ENCODE data around the gene TRAPPC13. TPM values are rescaled to one million over a fixed set of nuclear protein-coding genes. Genes with fewer than 3 reads are reported as not detected.
"Not testable (repeated sequence)": the region's sequence is repeated elsewhere in the genome, so short reads cannot be mapped to it uniquely, and the experiment has no call there.

The TRAPPC13 gene
- 21.3 TPM for polyA plus RNA-seq (2013, experiment 1 of 2)
- 18.4 TPM for polyA plus RNA-seq (2013, experiment 2 of 2)

- Histone ChIP-seq H3K36me3 (ENCODE audit: control insufficient read depth, insufficient read depth, low read length) (peaks cover 13% of the 10 kb centered on the region), H3K4me1 (ENCODE audit: control insufficient read depth, insufficient read depth, low read length, poor library complexity, severe bottlenecking) (no peaks in the 10 kb centered on the region), H3K4me3 (ENCODE audit: extremely low read depth, insufficient read depth, low read length, poor library complexity, severe bottlenecking) (peak within 1 kb of the TSS; percentile 80), H3K27ac (ENCODE audit: low read depth, low read length, severe bottlenecking) (peak within 1 kb of the TSS; percentile 81), H3K9me3 (ENCODE audit: control insufficient read depth, low read length) (no peaks in the 10 kb centered on the region)
- WGBS, 2 experiments (ENCODE audit: insufficient coverage in 2 of 2), result 0 to 1% methylated on average over 21 to 26 of the region's 36 CpGs
Observed at GRCh38 chr5:65624571-65625555, at the start of gene TRAPPC13, which contains the start of gene SHLD3. Gene TRAPPC13 (plus strand): TSS chr5:65625027. CDS start chr5:65625061, 34 bp downstream. Gene SHLD3 (plus strand): TSS chr5:65625027. CDS start chr5:65629588, 4,561 bp downstream.

DNA sequence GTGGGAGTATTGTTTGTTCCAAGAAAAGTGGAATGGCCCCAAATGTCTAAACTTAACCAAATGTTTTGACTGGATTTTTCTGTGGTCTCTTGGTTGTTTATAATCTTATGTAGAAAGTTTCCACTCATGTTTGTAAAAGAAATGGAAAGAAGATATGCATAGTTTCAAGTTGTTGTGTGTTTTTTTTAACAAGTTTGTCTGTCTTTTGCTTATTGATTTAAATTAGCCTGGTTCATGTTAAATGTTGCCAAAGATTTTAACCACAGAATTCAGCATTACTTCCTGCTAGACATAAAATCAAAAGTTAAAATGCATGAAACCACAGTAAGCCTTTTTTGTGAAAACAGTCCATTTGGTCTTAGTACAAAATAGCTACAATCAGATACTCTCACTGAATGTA is 47.7 kb upstream of the TRAPPC13 start:
- Histone ChIP-seq H3K4me1 (ENCODE audit: control insufficient read depth, insufficient read depth, low read length, poor library complexity, severe bottlenecking) (no peaks in the 10 kb centered on the region), H3K4me3 (ENCODE audit: extremely low read depth, insufficient read depth, low read length, poor library complexity, severe bottlenecking) (no peak overlapping the region), H3K9me3 (ENCODE audit: control insufficient read depth, low read length) (no peaks in the 10 kb centered on the region), H3K36me3 (ENCODE audit: control insufficient read depth, insufficient read depth, low read length) (peaks cover 44% of the 10 kb centered on the region), H3K27ac (ENCODE audit: low read depth, low read length, severe bottlenecking) (no peak overlapping the region)

DNA sequence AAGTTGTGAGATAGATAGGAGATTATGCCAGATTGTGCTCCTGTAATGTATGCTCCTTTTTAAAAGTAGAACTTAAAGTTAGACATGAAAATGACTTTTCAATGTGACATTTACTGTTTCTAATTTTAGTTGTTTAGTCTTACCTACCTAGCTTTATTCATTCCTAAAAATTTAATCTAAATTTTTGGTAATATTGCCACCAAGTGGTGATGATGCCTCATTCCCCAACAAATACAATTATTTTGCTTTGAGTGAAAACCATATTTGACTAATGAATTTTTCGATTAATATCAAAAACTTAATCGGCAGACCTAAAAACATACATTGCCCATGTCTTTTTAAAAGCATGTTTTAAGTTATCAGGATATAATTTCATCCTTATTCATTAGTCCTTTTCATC is 36.1 kb upstream of the TRAPPC13 start:
- no CpG with 5 or more reads among the region's 2 CpGs for WGBS, 2 experiments (ENCODE audit: insufficient coverage in 2 of 2)
- peaks cover 40% of the 10 kb centered on the region for H3K36me3 ChIP-seq (ENCODE audit: control insufficient read depth, insufficient read depth, low read length)
- H3K4me1 ChIP-seq (ENCODE audit: control insufficient read depth, insufficient read depth, low read length, poor library complexity, severe bottlenecking), result no peaks in the 10 kb centered on the region
- no peak overlapping the region for H3K27ac ChIP-seq (ENCODE audit: low read depth, low read length, severe bottlenecking)
- H3K9me3 ChIP-seq (ENCODE audit: control insufficient read depth, low read length), result no peaks in the 10 kb centered on the region
- H3K4me3 ChIP-seq (ENCODE audit: extremely low read depth, insufficient read depth, low read length, poor library complexity, severe bottlenecking), result no peak overlapping the region

DNA sequence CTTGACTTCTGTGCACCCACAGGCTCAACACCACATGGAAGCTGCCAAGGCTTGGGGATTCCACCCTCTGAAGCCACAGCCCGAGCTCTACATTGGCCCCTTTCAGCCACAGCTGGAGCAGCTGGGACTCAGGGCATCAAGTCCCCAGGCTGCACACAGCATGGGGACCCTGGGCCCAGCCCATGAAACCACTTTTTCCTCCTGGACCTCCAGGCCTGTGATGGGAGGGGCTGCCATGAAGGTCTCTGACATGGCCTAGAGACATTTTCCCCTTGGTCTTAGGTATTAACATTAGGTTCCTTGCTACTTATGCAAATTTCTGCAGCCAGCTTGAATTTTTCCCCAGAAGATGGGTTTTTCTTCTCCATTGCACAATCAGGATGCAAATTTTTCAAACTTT is 23.1 kb upstream of the TRAPPC13 start:
- 100% methylated on average over 1 of the region's 1 CpG; no CpG with 5 or more reads in 1 of the 2 experiments for WGBS, 2 experiments (ENCODE audit: insufficient coverage in 2 of 2)
- not testable (repeated sequence) for H3K27ac ChIP-seq (ENCODE audit: low read depth, low read length, severe bottlenecking)

GRCh38 chr5:65611524-65611923 is 13.3 kb upstream of the TRAPPC13 start:
- Histone ChIP-seq H3K4me1 (ENCODE audit: control insufficient read depth, insufficient read depth, low read length, poor library complexity, severe bottlenecking) (no peaks in the 10 kb centered on the region), H3K4me3 (ENCODE audit: extremely low read depth, insufficient read depth, low read length, poor library complexity, severe bottlenecking) (no peak overlapping the region), H3K36me3 (ENCODE audit: control insufficient read depth, insufficient read depth, low read length) (peaks cover 51% of the 10 kb centered on the region), H3K9me3 (ENCODE audit: control insufficient read depth, low read length) (no peaks in the 10 kb centered on the region), H3K27ac (ENCODE audit: low read depth, low read length, severe bottlenecking) (no peak overlapping the region)
- WGBS, 2 experiments (ENCODE audit: insufficient coverage in 2 of 2), result no CpG with 5 or more reads among the region's 3 CpGs

More for the DNA sequence above, 23.1 kb upstream of the TRAPPC13 start:
- peaks cover 76% of the 10 kb centered on the region for H3K36me3 ChIP-seq (ENCODE audit: control insufficient read depth, insufficient read depth, low read length)
- not testable (repeated sequence) for H3K4me1 ChIP-seq (ENCODE audit: control insufficient read depth, insufficient read depth, low read length, poor library complexity, severe bottlenecking); H3K9me3 ChIP-seq (ENCODE audit: control insufficient read depth, low read length); H3K4me3 ChIP-seq (ENCODE audit: extremely low read depth, insufficient read depth, low read length, poor library complexity, severe bottlenecking)

DNA sequence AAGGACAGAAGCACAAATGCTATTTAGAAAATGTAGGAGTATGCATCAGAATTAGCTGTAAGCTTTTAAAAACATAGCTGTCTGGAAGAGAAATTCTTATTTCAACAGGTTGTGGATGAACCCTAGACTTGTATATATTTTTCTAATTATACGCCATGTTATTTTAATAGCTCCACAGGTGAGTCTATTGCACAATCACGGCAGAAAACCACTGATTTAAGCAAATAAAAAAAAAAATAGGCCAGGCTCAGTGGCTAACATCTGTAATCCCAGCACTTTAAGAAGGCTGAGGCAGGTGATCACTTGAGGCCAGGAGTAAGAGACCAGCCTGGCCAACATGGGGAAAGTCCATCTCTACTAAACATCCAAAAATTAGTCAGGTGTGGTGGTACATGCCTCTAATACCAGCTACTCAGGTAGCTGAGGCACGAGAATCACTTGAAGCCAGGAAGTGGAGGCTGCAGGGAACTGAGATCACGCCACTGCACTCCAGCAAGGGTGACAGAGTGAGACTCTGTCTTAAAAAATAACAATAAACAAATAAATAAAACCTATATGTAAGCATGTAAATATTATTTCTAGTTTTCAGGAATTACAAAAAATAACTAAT is 12.4 kb upstream of the TRAPPC13 start:
- H3K4me3 ChIP-seq (ENCODE audit: extremely low read depth, insufficient read depth, low read length, poor library complexity, severe bottlenecking), result no peak overlapping the region
- no peak overlapping the region for H3K27ac ChIP-seq (ENCODE audit: low read depth, low read length, severe bottlenecking)
- no peaks in the 10 kb centered on the region for H3K9me3 ChIP-seq (ENCODE audit: control insufficient read depth, low read length)
- no peaks in the 10 kb centered on the region for H3K4me1 ChIP-seq (ENCODE audit: control insufficient read depth, insufficient read depth, low read length, poor library complexity, severe bottlenecking)
- 100% methylated on average over 1 of the region's 4 CpGs for WGBS, 2 experiments (ENCODE audit: insufficient coverage in 2 of 2)
- peaks cover 46% of the 10 kb centered on the region for H3K36me3 ChIP-seq (ENCODE audit: control insufficient read depth, insufficient read depth, low read length)

DNA sequence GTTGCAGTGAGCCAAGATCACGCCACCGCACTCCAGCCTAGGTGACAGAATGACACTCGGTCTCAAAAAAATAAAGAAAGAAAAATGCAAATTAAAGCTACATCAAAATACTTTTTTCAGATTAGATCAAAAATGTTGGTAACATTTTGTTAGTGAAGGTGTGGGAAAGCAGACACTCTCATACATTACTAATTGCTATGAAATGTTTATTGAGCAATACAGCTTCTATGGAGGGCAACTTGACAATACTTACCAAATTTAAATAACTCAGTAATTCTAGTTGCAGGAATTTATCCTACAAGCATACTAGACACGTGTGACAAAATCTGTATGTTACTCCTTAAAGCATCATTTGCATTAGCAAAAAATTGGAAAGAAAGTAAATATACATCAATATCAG is 4.8 kb upstream of the TRAPPC13 start:
- Histone ChIP-seq H3K36me3 (ENCODE audit: control insufficient read depth, insufficient read depth, low read length) (peaks cover 16% of the 10 kb centered on the region), H3K4me1 (ENCODE audit: control insufficient read depth, insufficient read depth, low read length, poor library complexity, severe bottlenecking) (no peaks in the 10 kb centered on the region), H3K9me3 (ENCODE audit: control insufficient read depth, low read length) (no peaks in the 10 kb centered on the region), H3K4me3 (ENCODE audit: extremely low read depth, insufficient read depth, low read length, poor library complexity, severe bottlenecking) (no peak overlapping the region), H3K27ac (ENCODE audit: low read depth, low read length, severe bottlenecking) (no peak overlapping the region)
- no CpG with 5 or more reads among the region's 4 CpGs for WGBS, 2 experiments (ENCODE audit: insufficient coverage in 2 of 2)

DNA sequence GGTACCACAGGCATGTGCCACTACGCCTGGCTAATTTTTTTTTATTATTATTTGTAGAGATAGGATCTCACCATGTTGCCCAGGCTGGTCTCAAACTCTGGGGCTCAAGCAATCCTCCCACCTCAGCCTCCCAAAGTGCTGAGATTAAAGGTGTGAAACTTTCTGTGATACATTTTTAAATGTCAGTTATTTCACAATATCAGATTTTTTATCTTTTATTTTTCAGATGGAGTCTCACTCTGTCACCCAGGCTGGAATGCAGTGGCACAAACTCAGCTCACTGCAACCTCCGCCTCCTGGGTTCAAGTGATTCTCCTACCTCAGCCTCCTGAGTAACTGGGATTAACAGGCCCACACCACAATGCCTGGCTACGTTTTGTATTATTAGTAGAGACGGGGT is 2.9 kb upstream of the TRAPPC13 start:
- H3K4me1 ChIP-seq (ENCODE audit: control insufficient read depth, insufficient read depth, low read length, poor library complexity, severe bottlenecking); H3K27ac ChIP-seq (ENCODE audit: low read depth, low read length, severe bottlenecking); H3K9me3 ChIP-seq (ENCODE audit: control insufficient read depth, low read length); H3K4me3 ChIP-seq (ENCODE audit: extremely low read depth, insufficient read depth, low read length, poor library complexity, severe bottlenecking); H3K36me3 ChIP-seq (ENCODE audit: control insufficient read depth, insufficient read depth, low read length): not testable (repeated sequence)
- 100% methylated on average over 3 of the region's 4 CpGs for WGBS, 2 experiments (ENCODE audit: insufficient coverage in 2 of 2)

DNA sequence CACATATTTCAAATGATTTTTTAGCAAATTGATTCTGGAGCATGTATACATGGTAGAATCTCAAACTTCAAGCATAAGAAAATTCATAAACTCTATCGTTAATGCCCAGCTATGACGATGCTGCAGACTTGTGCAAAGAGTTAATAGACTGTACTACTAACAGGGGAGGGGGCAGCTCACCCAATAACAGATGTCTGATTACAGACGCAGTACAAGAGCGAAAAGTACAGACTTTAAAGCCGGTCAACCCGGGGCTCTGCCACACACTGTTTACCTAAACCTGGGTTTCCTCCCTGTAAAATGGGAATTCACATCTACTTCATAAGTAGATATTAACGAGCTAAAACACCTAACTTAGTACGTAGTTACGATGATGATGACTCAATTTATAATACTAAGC is 1.3 kb upstream of the TRAPPC13 start:
- no peak overlapping the region for H3K27ac ChIP-seq (ENCODE audit: low read depth, low read length, severe bottlenecking)
- no peaks in the 10 kb centered on the region for H3K4me1 ChIP-seq (ENCODE audit: control insufficient read depth, insufficient read depth, low read length, poor library complexity, severe bottlenecking)
- peak overlapping the region; percentile 80 for H3K4me3 ChIP-seq (ENCODE audit: extremely low read depth, insufficient read depth, low read length, poor library complexity, severe bottlenecking)
- 33 to 37% methylated on average over 2 to 3 of the region's 9 CpGs for WGBS, 2 experiments (ENCODE audit: insufficient coverage in 2 of 2)
- H3K36me3 ChIP-seq (ENCODE audit: control insufficient read depth, insufficient read depth, low read length), result peaks cover 6% of the 10 kb centered on the region
- no peaks in the 10 kb centered on the region for H3K9me3 ChIP-seq (ENCODE audit: control insufficient read depth, low read length)

DNA sequence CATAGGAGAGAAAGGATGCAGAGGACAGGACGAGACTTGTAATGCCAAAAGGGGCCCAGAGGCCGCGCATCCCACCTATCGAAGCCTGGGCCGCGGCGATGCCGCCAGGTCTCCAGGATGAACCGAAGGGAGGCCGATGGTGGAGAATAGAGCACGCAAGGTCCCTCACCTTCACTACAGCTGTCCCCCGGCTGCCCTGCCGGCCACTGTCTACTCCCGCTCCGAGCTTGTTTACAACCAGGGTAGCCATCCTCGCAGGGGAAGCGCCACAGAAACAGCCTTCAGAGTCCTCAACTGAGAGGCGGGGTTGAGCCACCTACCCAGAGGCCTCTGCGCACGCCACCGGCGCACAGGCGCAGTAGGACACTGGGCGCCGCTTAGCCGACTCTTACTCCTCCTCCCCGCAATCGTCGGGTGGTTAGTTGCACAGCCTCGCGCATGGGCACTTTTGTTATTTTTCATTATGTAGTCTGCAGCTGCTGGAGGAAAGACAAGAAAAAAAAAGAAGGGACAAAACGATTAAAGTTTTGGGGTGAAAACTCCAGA is 729 bp upstream of the TRAPPC13 start, which contains the start of gene TRIM23:
TRIM23 (minus strand) TSS at position 309 of the 546 bp plus-strand sequence; CDS start at position 250, 59 bp downstream.
- H3K4me3 ChIP-seq (ENCODE audit: extremely low read depth, insufficient read depth, low read length, poor library complexity, severe bottlenecking), result peak within 1 kb of the TSS; percentile 80

More for the DNA sequence above, 729 bp upstream of the TRAPPC13 start, which contains the start of gene TRIM23:
- Histone ChIP-seq H3K36me3 (ENCODE audit: control insufficient read depth, insufficient read depth, low read length) (peaks cover 10% of the 10 kb centered on the region), H3K4me1 (ENCODE audit: control insufficient read depth, insufficient read depth, low read length, poor library complexity, severe bottlenecking) (no peaks in the 10 kb centered on the region), H3K27ac (ENCODE audit: low read depth, low read length, severe bottlenecking) (peak within 1 kb of the TSS; percentile 81), H3K9me3 (ENCODE audit: control insufficient read depth, low read length) (no peaks in the 10 kb centered on the region)
- WGBS, 2 experiments (ENCODE audit: insufficient coverage in 2 of 2), result 0% methylated on average over 11 to 26 of the region's 32 CpGs
